Fibroblast of lung (primary cell): ENCODE data around the gene INTS7. TPM values are rescaled to one million over a fixed set of nuclear protein-coding genes. Genes with fewer than 3 reads are reported as not detected.

ENCODE experiments used
- DNase-seq, 2 donors: peaks; one replicate each; pipeline versions ENCODE4 v3.0.0 to v3.0.0-alpha.2; 2010; ENCODE audit warnings: low read depth in 2 of 2
- H2AFZ ChIP-seq: 2 replicates; pipeline ENCODE4 v1.5.1; 2012; ENCODE audit warnings: low read length, control low read depth, inconsistent platforms
- H3K27ac ChIP-seq: 2 replicates; pipeline ENCODE4 v1.5.1; 2011; ENCODE audit warnings: low read length, control low read depth; ENCODE audit not compliant: insufficient read depth
- H3K27me3 ChIP-seq: 2 replicates; pipeline ENCODE4 v1.5.1; 2011; ENCODE audit warnings: mild to moderate bottlenecking, low read length; ENCODE audit not compliant: control insufficient read depth, insufficient read depth
- H3K36me3 ChIP-seq: 2 replicates; pipeline ENCODE4 v1.5.1; 2011; ENCODE audit warnings: low read length; ENCODE audit not compliant: control insufficient read depth, insufficient read depth
- H3K4me1 ChIP-seq: 2 replicates; pipeline ENCODE4 v1.5.1; 2011; ENCODE audit warnings: low read length; ENCODE audit not compliant: control insufficient read depth, insufficient read depth; ENCODE audit errors: extremely low read depth
- H3K4me2 ChIP-seq: 2 replicates; pipeline ENCODE4 v1.5.1; 2011; ENCODE audit warnings: low read length, control low read depth; ENCODE audit not compliant: insufficient read depth; ENCODE audit errors: extremely low read depth
- H3K4me3 ChIP-seq, 4 experiments: fragments of 200-600 bp in 1 of 4; sonication (generic) in 1 of 4; replicated peaks in 1 of 4; 2 replicates each; pipeline ENCODE4 v1.5.1; 2011 to 2016; ENCODE audit warnings: low read length in 4 of 4, low read depth in 3 of 4, mild to moderate bottlenecking in 3 of 4, control low read depth in 2 of 4, inconsistent platforms in 1 of 4, mixed read lengths in 1 of 4; ENCODE audit not compliant: insufficient read depth in 1 of 4; ENCODE audit errors: control extremely low read depth in 1 of 4
- H3K79me2 ChIP-seq: 2 replicates; pipeline ENCODE4 v1.5.1; 2012; ENCODE audit warnings: mild to moderate bottlenecking, low read length, inconsistent platforms; ENCODE audit not compliant: control insufficient read depth, insufficient read depth
- H3K9ac ChIP-seq: 2 replicates; pipeline ENCODE4 v1.5.1; 2011; ENCODE audit warnings: mild to moderate bottlenecking, low read length, control low read depth; ENCODE audit not compliant: insufficient read depth
- H3K9me3 ChIP-seq: 2 replicates; pipeline ENCODE4 v1.5.1; 2012; ENCODE audit warnings: low read depth, low read length; ENCODE audit not compliant: control insufficient read depth, insufficient read depth
- H4K20me1 ChIP-seq: 2 replicates; pipeline ENCODE4 v1.5.1; 2011; ENCODE audit warnings: low read length; ENCODE audit not compliant: control insufficient read depth, insufficient read depth; ENCODE audit errors: extremely low read depth
- CTCF ChIP-seq, 2 donors: IDR thresholded peaks in 1 of 2; conservative IDR thresholded peaks in 1 of 2; 1 replicate in 1 of 2; 2 replicates in 1 of 2; pipeline ENCODE4 v1.5.1; 2011 to 2012; ENCODE audit warnings: low read length in 2 of 2, control low read depth in 1 of 2, inconsistent platforms in 1 of 2, low read depth in 1 of 2, mild to moderate bottlenecking in 1 of 2
- EZH2 ChIP-seq: IDR thresholded peaks from 2 replicates; pipeline ENCODE4 v1.5.1; 2012; ENCODE audit warnings: low read length, control low read depth, mild to moderate bottlenecking; ENCODE audit errors: missing control alignments
- polyA minus RNA-seq: library from RNA; depleted of rRNA, polyadenylated mRNA; stranded (reverse); fragments of >200 nt; gene quantifications from 2 replicates; pipeline ENCODE4 v1.2.3, GENCODE V29; 2011; ENCODE audit warnings: low replicate concordance
- polyA plus RNA-seq, 2 donors: library from polyadenylated mRNA; depleted of rRNA in 1 of 2; stranded (reverse) in 1 of 2; unstranded in 1 of 2; fragments of >200 nt; gene quantifications; 2 replicates each; pipeline ENCODE4 v1.2.1, GENCODE V29; 2011 to 2012; ENCODE audit warnings: missing spikeins in 1 of 2
- total RNA-seq: library from RNA; depleted of rRNA; stranded (reverse); fragments of >200 nt; gene quantifications from 2 replicates; pipeline ENCODE4 v1.2.1, GENCODE V29; 2014

The INTS7 gene
- total RNA-seq = 20.5 and 20.6 TPM in 2 replicates
- 22.6 and 23.7 TPM in 2 replicates for polyA plus RNA-seq
- 12.3 TPM in 2 replicates for polyA plus RNA-seq (2012)
- 34.4 and 43.9 TPM in 2 replicates for polyA minus RNA-seq

- TF ChIP-seq EZH2 (no peak), CTCF (conservative IDR thresholded peaks at IDR 0.05 in 1 of 2, IDR thresholded peaks at IDR 0.05 in 1 of 2; ENCODE audit: low read depth in 1 of 2, low read length in 2 of 2) (peak; percentile 62 to 88)
- Histone ChIP-seq H3K4me3 (peak within 1 kb of the TSS; percentile 79 to 98 (median 84)), H2AFZ (peak within 1 kb of the TSS; percentile 99), H3K36me3 (no peaks in the 10 kb centered on the region), H3K79me2 (peaks cover 68% of the 10 kb centered on the region), H3K9me3 (no peaks in the 10 kb centered on the region), H3K27me3 (no peaks in the 10 kb centered on the region), H3K27ac (peak within 1 kb of the TSS; percentile 89), H4K20me1 (no peaks in the 10 kb centered on the region), H3K4me1 (peaks cover 8% of the 10 kb centered on the region), H3K9ac (peak within 1 kb of the TSS; percentile 78), H3K4me2 (peak within 1 kb of the TSS; percentile 94)
- DNase-seq = peak; percentile 97 to 99
These were observed at the start of gene INTS7, which contains the start of gene DTL for GRCh38 chr1:212035123-212035834. Gene INTS7 (minus strand): TSS chr1:212035557. CDS start chr1:212035437, 120 bp downstream. Gene DTL (plus strand): TSS chr1:212035748. CDS start chr1:212035891, 143 bp downstream.

- Histone ChIP-seq H3K36me3 (no peaks in the 10 kb centered on the region), H3K27me3 (no peaks in the 10 kb centered on the region), H3K4me2 (no peak overlapping the region), H3K27ac (no peak overlapping the region), H3K79me2 (no peaks in the 10 kb centered on the region), H3K4me1 (no peaks in the 10 kb centered on the region), H4K20me1 (no peaks in the 10 kb centered on the region), H3K4me3 (no peak overlapping the region), H3K9ac (no peak overlapping the region), H3K9me3 (no peaks in the 10 kb centered on the region), H2AFZ (no peak overlapping the region)
- TF ChIP-seq CTCF (conservative IDR thresholded peaks at IDR 0.05 in 1 of 2, IDR thresholded peaks at IDR 0.05 in 1 of 2; ENCODE audit: low read depth in 1 of 2, low read length in 2 of 2) (no peak), EZH2 (no peak)
- no peak for DNase-seq
These were observed 47.5 kb upstream of the INTS7 start for GRCh38 chr1:212082765-212083406.

GRCh38 chr1:212078826-212079225 is 43.5 kb upstream of the INTS7 start:
- H4K20me1 ChIP-seq = no peaks in the 10 kb centered on the region
- H3K9ac ChIP-seq = no peak overlapping the region
- H3K4me2 ChIP-seq = no peak overlapping the region
- H3K4me3 ChIP-seq = no peak overlapping the region
- no peaks in the 10 kb centered on the region for H3K79me2 ChIP-seq
- no peaks in the 10 kb centered on the region for H3K27me3 ChIP-seq
- H3K9me3 ChIP-seq = no peaks in the 10 kb centered on the region
- no peak for DNase-seq
- H3K27ac ChIP-seq = no peak overlapping the region
- no peaks in the 10 kb centered on the region for H3K36me3 ChIP-seq
- H3K4me1 ChIP-seq = no peaks in the 10 kb centered on the region
- H2AFZ ChIP-seq = no peak overlapping the region
- TF ChIP-seq CTCF (conservative IDR thresholded peaks at IDR 0.05 in 1 of 2, IDR thresholded peaks at IDR 0.05 in 1 of 2; ENCODE audit: low read depth in 1 of 2, low read length in 2 of 2) (no peak), EZH2 (no peak)
